ENCODE data around the gene EVC2. TPM values are rescaled to one million over a fixed set of nuclear protein-coding genes. Genes with fewer than 3 reads are reported as not detected.

The EVC2 gene
- total RNA-seq, 4 donors from 2014 or later, result 15.7 to 24.5 (median 17.2) TPM

GRCh38 chr4:5573965-5574364, 134.4 kb downstream of the EVC2 start:
- no peaks in the 10 kb centered on the region for H3K4me1 ChIP-seq
- H3K9me3 ChIP-seq, result no peaks in the 10 kb centered on the region
- TF ChIP-seq CTCF (IDR thresholded peaks at IDR 0.05) (no peak), POLR2A (IDR thresholded peaks at IDR 0.05) (no peak)
- peaks cover 14 to 24% of the 10 kb centered on the region in 2 donors for H3K36me3 ChIP-seq
- no peaks in the 10 kb centered on the region for H3K27me3 ChIP-seq
- H3K27ac ChIP-seq, result no peak overlapping the region
- DNase-seq, result no peak
- no peak overlapping the region for H3K4me3 ChIP-seq (replicated peaks in 1 of 3)
- intact Hi-C loops (cut with DNase I), result no loop called here
- WGBS, 2 donors, result 72 to 81% methylated on average over 8 of the region's 8 CpGs

- Histone ChIP-seq H3K36me3 (peaks cover 14 to 23% of the 10 kb centered on the region in 2 donors), H3K27me3 (no peaks in the 10 kb centered on the region), H3K4me1 (no peaks in the 10 kb centered on the region), H3K4me3 (replicated peaks in 1 of 3) (no peak overlapping the region), H3K27ac (no peak overlapping the region), H3K9me3 (no peaks in the 10 kb centered on the region)
- DNase-seq, result no peak
- intact Hi-C loops (cut with DNase I), result no loop called here
- TF ChIP-seq POLR2A (IDR thresholded peaks at IDR 0.05), result no peak
- no peak for TF ChIP-seq CTCF (IDR thresholded peaks at IDR 0.05)
- WGBS, 2 donors, result 94 to 98% methylated on average over 5 of the region's 5 CpGs
Observed at GRCh38 chr4:5572751-5573150, 135.6 kb downstream of the EVC2 start.

GRCh38 chr4:5572114-5572513, 136.2 kb downstream of the EVC2 start:
- Histone ChIP-seq H3K36me3 (peaks cover 14 to 22% of the 10 kb centered on the region in 2 donors), H3K27me3 (no peaks in the 10 kb centered on the region), H3K4me1 (no peaks in the 10 kb centered on the region), H3K4me3 (replicated peaks in 1 of 3) (no peak overlapping the region), H3K9me3 (no peaks in the 10 kb centered on the region), H3K27ac (no peak overlapping the region)
- DNase-seq, result no peak
- 82 to 90% methylated on average over 2 of the region's 2 CpGs for WGBS, 2 donors
- intact Hi-C loops (cut with DNase I), result no loop called here
- TF ChIP-seq CTCF (IDR thresholded peaks at IDR 0.05), result no peak

GRCh38 chr4:5571646-5572045, 136.7 kb downstream of the EVC2 start:
- intact Hi-C loops (cut with DNase I), result no loop called here
- Histone ChIP-seq H3K36me3 (peaks cover 14 to 22% of the 10 kb centered on the region in 2 donors), H3K9me3 (no peaks in the 10 kb centered on the region), H3K4me3 (replicated peaks in 1 of 3) (no peak overlapping the region), H3K27me3 (no peaks in the 10 kb centered on the region), H3K27ac (no peak overlapping the region), H3K4me1 (no peaks in the 10 kb centered on the region)
- TF ChIP-seq CTCF (IDR thresholded peaks at IDR 0.05) (no peak), POLR2A (IDR thresholded peaks at IDR 0.05) (no peak)
- WGBS, 2 donors, result 94 to 96% methylated on average over 5 of the region's 5 CpGs
- DNase-seq, result no peak

- H3K4me3 ChIP-seq (replicated peaks in 1 of 3), result no peak overlapping the region
- H3K4me1 ChIP-seq, result no peaks in the 10 kb centered on the region
- TF ChIP-seq CTCF (IDR thresholded peaks at IDR 0.05), result no peak
- no peak for TF ChIP-seq POLR2A (IDR thresholded peaks at IDR 0.05)
- no peak for DNase-seq
- 89 to 97% methylated on average over 5 of the region's 5 CpGs for WGBS, 2 donors
- intact Hi-C loops (cut with DNase I), result no loop called here
- peaks cover 22% of the 10 kb centered on the region in 2 donors for H3K36me3 ChIP-seq
- H3K9me3 ChIP-seq, result no peaks in the 10 kb centered on the region
- no peaks in the 10 kb centered on the region for H3K27me3 ChIP-seq
- H3K27ac ChIP-seq, result no peak overlapping the region
Observed at GRCh38 chr4:5569451-5569850, 138.9 kb downstream of the EVC2 start.
